ENCODE data around the gene SLC7A14.

SLC7A14 gene

DNA sequence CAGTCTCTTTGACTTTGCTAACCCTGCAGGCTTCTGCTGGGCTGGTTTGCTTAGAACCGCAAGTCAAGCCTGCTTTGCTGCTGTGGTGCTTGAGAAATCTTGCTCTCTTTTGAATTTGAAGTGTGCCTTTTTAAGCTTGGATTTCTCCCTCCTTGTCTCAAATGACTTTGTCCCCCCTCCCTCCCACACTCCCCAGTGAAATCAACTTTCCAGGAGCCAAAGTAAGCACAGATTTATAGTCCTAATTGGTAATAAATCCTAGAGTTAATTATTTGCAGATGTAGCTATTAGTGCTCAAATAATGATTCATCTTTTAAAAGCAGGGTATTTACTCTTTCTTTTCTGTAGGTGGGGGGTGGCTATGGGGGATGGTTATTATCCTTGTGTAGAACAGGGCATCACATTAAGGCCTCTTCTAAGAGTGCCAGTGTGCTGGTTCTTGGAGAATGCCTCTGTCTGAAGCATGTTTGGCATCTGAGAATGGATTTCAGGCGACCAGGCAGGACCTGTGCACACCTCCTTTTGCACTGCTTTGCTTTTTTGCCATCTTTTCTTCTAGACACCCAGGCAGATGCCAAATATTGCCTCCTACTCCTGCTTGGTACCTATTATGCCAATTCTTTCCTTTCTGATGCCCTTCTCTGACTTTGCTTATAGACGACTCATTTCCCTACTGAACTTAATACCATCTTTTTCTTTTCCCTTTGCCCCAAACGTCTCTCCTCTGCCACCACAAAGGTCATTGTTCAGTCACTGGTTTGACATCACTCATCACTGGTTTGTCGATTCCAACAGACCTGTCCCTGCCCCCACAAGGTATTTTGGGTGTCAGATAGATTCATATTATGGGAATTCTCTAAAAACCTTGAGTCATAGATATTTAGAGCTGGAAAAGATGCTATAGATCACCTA lies 116.5 kb downstream of the SLC7A14 start:
- DNase-seq, result peak; percentile 82

DNA sequence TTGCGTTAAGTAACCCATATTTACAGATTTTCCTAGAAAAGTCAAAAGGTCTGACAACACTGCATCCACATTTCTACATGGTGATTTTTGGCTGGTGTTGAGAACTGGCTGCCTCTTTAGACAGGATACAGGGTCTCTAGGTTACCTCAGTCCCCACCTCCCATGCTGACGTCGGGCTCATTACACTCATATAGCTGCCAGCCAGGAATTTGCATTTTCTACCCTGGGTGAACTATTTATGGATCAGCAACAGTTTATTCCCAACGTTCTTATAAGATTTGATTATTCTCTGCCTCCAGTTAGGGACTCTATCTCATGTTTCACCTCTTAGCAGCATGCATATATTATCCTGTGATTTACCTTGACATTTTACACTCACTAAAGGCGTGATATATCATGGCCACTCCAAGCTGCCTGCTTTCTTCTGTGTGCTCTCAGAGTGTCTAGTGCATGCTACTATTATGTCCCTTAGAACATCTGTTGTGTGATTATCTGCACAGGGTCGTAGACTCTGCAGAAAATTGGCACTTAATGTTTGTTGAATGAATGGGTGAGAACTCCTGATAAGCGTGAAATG lies 118.2 kb downstream of the SLC7A14 start:
- no peak for DNase-seq

DNA sequence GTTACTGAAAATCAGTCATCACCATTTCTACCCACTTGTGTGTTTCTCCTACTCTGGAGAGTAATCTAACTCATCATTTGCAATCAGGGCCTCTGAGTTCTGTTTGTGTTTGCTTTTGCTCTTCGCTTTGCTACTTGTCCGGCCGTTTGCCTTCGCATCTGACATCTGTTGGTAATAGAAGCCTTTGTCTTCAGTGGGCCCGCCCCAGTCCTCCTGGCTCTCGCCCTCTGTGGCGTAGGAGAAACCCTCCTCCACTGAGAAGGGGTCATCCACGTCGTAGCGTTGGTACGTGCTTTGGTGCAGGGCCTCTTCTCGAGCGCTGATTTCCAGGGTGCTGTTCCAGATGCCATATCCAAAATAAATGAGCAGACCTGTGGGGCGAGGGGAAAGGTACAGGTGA lies 118.9 kb downstream of the SLC7A14 start:
- DNase-seq, result no peak

DNA sequence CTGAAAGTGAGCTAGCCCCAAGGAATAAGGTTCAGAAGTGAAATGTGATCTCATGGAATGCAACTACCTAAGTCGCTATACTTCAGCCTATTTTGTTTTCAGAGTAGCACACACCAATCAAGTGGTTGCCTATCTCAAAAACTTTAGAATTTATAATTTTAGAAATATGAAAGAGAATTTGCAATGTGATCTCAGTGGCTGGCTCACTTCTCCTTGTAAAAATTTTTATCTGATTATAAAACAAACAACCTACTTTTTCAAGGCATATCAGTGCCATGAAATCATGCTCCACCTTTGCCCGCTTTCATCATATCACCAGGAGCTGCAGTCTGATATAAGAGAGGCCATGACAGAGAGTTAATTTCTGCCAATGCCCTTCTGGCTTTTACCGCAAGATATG lies 119.9 kb downstream of the SLC7A14 start:
- peak; percentile 23 for DNase-seq

DNA sequence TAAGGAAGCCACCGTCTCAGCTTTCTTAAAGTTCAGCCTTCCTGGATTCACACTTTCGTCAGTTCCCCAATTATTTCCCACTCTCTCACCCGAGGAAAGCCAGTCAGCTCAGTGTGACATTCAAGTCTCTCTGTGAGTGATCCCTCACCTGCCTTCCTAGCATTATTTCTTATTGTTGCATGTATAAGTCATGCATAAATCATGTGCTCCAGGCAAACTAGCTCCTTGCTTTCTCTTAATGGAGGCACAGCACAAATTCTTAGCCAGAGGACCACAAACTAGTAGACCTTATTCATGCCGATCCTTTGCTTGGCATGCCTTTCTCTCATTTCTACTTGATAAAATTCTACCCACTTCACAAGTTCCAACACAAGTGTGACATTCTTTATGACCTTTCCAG lies 122.9 kb downstream of the SLC7A14 start:
- no peak for DNase-seq

DNA sequence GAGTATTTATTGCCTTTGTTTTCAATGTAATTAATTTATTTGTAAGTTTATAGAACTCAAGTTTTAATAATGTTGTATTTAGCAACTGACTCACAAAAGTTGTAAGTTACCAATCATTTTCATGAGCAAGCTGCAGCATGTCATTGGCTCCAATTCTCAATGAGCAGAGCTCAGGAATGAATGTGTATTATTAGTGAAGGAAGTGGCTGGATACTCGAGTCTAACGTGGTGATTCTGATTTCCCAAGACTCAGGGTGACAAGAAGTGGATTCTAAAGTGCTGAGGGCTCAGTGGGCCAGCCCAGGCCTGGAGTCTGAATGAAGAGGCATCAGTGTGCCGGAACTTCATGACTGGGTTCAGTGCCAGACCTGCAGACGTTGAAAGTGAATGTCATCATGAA lies 127.6 kb downstream of the SLC7A14 start:
- DNase-seq, result no peak

DNA sequence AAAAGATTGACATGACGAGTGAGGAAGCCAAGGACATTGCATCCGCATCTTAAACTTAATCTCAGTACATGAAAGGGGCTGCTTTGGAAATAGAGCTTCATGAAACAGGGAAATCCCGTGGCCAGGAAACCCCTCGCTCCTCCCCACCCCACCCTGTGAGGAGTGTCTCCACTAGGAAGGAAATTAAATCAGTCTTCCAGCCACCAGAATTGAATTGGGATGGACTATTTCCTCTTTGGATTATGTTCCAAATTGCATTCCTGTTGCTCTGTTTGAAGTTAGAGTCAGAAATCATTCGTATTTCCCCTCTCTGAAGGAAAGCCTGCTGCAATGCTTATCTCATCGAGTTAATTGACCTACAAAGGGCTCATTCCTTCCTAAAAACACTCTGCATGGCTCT lies 131.4 kb downstream of the SLC7A14 start:
- no peak for DNase-seq

DNA sequence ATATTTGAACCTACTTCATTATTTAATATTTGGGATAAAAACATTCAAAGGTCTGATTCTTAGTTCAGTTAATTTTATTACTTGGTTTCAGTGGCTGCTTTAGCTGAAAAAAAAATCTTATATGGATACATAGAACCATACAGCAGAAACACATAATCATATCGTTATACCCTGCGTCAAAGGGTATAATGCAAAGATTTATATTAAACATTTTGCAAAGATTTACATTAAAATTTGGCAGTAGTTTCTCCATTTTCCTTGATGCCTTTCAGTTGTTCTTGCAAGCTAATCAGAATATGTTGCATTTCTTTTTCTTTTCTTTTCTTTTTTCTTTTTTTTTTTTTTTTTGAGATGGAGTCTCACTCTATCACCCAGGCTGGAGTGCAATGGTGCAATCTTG lies 135.8 kb downstream of the SLC7A14 start:
- no peak for DNase-seq

DNA sequence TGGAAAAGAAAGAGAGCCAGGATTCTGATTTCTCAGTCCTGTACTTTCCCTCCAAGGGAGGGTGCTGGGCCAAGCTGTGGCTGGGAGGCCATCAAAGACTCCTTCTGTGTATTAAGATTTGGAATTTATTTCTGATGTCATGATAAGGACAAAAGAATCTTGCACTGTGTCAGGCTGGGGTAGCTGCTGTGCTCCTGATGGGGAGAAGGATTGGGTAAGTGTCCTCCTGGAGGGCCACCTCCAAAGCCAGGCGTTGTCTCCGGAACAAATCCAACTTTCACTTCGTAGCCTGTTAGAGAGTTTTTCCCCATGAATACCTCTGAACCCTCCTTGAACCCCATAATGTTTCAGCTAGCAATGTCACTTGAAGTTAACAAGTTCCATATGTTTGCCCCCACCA lies 137.3 kb downstream of the SLC7A14 start:
- DNase-seq, result peak; percentile 26

DNA sequence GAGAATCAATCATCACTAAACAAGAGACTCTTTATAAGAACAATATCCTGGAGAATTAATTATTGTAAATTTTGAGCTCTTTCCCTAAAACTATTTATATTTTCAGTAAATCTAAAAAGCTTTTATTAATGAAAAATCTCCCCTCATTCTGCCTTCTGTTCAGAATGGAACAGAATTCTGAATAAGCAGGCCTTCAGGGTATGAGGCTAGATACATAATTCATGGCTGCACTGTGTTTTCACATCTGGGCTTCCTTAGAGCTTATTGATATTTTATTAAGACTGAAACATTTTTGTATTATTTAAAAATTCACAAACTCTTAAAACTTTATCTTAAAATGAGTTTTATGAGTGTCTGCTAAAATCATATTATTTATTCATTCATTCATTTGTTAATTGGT lies 142.4 kb downstream of the SLC7A14 start:
- DNase-seq, result no peak

DNA sequence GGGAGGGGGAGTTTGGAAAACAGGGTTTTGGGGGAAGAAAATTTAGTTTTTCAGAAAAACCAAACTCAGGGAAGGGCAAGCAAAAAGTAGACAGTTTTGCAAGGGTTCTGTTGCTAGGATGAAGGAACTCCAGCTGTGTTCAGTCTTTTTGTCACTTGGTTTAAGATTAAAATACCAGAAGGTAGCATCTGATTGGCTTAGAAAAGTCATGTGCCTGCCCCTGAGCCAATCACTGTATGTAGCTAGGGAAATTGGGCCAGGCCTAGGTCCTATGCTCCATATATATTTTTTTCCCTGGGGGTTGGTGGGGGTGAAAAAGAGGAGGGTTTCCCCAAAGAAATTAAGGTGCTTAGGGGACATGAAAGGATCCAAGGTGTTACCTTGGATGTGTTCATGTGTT lies 142.9 kb downstream of the SLC7A14 start:
- no peak for DNase-seq

DNA sequence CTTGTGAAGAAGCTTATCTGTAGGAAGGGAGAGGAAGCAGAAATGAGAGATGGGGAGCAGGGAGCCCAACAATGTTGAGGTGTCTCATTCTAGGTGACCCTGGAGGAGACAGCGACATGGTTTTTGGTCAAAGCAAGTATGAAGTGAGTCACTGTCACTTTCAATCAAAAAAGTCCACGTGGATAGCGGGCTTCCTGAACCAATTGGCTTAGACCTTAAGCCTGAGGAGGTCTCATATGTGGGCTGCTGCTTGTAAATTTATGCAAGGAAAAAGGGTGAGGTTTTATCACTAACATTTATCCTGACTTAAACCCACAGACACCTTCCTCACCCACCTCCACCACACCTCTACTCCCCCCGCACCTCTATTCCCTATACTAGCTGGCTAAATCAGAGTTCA lies 144.5 kb downstream of the SLC7A14 start:
- no peak for DNase-seq

DNA sequence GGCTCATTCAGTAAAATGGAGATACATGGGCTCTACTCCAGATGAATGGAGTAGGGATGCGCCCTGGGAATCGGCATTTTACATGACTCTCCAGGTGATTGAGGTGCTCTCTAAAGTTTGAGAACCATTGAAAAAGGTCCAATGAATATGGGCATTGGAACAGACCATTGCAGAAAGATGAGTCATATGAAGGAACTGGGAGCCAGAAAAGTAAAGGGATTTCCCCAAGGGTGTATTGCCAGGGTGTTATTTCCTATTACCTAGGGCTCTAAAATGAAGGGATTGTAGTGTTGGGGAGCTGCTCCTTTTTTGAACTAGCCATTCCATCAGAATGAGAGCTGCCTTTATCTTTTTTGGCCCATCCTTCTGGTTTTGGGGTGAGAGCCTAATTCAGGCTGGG lies 145.5 kb downstream of the SLC7A14 start:
- DNase-seq, result peak; percentile 64

DNA sequence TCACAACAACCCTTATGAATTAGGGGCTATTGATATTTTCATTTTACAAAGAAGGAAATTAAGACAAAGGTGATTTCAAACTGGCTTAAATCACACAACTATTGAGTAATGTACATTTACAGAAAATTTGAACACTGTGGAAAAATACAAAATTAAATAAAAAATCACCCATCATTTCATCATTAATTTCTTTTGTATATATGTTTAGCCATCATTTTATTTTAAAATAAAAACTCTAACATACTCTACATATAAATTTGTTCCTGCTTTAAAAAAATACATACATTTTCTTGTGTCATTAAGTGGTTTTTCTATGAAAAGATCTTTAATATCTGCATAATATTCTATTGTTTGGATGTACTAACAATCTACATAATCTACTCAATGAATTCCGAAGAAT lies 147.0 kb downstream of the SLC7A14 start:
- DNase-seq, result no peak

DNA sequence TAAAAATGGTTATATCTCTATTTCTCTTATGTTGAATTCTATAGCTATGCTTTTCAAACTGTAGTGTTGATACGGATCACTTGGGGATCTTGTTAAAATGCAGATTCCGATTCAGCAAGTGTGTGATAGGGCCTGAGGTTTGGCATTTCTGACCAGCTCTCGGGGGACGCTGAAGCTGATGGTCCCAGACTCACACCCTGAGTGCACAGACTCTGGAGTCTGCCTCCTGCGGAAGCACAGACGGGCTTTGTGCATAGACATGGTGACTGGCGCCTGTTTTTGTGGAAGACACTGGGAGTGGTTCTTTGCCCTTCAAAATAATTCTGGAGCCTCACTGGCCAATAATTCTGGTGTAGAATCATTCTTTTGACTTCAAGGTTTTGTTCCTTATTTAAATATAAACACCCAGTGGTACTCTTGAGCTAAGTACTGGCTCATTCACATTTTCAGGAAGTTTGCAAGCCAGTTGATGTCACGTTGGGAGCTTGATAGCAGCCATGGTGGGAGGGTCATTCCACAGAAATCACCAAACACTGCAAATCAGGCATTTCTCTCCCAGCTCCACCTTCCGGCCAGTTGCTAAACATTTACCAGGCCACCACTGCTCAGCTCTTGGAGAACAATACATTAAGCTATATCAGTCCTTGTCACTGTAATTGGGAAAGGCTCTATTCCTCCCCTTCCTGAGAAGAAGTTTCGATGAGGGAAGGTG lies 148.0 kb downstream of the SLC7A14 start:
- DNase-seq, result no peak

DNA sequence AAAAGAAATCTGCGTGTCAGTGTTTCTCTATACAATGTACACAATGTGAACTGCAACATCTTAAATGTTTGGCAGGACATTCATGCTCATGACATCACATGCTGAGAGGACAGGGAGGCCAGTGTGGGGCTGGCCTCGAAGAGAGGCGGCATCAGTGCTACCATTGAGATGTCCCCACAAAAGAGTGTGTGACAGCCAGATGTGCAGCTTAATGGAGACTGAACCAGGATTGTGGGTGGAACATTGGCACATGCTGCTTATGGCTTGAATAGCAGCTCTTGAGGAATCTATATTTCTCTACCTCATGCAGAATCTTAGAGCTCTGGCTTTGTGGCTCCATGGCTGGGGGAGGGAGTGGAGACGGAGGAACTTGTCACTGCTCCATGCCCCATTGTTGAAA lies 148.7 kb downstream of the SLC7A14 start:
- DNase-seq, result no peak

DNA sequence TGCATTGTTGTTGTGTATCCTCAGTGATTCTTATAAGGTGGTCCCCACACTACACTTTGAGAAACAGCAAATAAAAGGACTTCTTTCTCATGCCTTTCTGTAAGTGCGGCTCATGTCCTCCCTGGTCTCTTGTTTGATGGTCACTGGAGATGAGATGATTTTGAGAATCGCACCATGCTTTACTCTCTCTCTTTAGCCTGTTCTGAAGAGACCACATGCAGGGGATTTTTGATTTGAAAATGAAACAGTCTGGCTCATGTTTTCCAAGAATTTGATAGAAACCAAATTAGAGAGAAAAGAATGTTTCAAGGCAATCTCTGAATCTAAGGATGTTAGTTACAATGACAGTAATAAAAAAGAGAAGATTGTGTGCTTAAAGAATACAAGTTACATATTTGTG lies 149.2 kb downstream of the SLC7A14 start:
- no peak for DNase-seq

DNA sequence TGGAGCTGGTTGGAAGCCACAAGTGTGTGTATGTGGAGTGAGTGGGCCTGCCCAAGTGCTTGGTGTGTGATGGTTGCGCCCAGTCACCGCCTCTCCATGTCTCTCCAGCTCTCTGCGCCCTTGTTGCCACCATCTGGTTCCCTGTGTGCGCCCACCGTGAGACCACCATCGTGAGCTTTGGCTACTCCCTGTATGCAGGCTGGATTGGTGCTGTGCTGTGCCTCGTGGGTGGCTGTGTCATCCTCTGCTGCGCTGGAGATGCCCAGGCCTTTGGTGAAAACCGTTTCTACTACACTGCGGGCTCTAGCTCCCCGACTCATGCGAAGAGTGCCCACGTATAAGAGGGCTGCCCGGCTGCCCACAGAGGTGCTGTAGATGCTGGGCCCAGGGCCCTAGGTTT lies 153.5 kb downstream of the SLC7A14 start:
- DNase-seq, result no peak

DNA sequence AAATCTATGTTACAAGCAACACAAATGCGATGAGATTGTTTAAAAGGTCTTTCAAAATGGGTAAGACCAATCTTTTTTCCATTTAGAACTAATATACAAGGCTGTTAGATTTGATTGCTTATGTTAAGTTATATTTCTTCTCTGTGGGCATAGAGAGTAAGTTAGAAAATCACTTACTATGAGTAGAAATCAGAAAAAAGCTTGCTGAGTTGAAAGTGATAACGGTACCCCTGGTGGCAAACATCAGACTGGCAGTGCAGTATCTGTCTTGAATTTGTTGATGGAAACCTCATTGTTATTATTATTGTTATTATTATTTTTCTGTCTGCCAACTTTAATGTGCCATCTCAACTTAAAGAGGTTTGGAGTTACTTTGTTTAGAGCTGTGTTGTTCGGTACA lies 154.8 kb downstream of the SLC7A14 start:
- DNase-seq, result no peak

DNA sequence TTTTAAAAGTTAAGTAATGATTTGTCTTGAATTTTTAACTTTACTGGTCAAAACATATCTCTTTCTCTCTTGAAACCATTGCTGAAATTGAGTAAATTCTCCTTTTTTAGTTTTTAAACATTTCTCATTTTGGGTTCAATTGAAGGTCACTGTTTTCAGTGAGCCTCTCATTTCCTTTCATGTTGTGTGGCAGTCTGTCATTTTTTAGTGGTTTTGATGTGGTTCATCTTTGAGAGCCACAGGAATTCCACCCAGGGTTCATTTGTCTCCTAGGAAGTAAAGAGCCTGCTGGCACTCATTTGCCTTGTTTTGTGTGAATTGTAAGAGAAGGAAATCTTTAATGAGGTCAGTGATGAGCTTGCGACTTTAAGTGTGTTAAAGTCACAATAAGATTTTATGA lies 156.8 kb downstream of the SLC7A14 start:
- DNase-seq, result peak; percentile 68

DNA sequence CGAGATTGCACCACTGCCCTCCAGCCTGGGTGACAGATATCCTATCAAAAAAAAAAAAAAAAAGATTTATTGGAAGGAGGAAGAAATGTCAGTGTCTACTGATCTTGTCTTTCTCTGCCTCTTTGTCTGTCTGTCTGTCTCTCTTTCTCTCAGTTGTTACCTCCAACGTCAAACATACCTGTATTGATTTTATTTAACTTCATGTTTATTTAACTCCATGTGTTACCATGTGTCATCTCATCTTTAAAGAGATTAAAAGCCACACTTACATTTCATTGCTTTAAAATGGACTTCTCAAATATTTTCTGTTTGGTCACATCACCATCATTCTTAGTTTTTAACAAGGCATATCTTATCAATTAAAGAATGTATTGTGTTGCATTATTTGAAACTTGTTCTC lies 157.8 kb downstream of the SLC7A14 start:
- DNase-seq, result no peak

DNA sequence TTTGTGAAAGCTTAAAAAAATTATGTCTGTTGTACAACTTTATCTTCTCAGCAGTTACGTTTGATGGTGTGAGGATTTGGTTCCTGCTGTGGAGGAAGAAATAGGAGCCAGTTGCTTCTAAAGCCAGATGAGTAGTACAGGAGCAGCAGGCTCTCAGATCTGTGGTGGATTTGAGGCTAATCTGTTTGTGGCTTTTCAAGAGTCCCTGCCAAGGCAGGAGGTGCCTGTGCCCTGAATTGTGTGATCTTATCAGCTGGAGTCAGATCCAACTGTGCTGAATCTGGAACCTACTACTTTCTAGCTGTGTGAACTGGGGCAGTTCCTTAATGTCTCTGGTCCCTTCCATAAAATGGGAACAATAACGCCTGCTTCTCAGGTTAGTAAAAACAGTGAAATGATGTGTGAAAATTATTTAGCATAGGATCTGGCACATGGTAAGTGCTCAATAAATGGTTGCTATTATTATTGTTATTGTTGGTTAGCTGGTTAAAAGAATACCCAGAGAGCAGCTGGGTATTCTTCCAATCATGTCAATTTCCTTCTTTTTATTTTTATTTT lies 159.6 kb downstream of the SLC7A14 start:
- DNase-seq, result no peak

DNA sequence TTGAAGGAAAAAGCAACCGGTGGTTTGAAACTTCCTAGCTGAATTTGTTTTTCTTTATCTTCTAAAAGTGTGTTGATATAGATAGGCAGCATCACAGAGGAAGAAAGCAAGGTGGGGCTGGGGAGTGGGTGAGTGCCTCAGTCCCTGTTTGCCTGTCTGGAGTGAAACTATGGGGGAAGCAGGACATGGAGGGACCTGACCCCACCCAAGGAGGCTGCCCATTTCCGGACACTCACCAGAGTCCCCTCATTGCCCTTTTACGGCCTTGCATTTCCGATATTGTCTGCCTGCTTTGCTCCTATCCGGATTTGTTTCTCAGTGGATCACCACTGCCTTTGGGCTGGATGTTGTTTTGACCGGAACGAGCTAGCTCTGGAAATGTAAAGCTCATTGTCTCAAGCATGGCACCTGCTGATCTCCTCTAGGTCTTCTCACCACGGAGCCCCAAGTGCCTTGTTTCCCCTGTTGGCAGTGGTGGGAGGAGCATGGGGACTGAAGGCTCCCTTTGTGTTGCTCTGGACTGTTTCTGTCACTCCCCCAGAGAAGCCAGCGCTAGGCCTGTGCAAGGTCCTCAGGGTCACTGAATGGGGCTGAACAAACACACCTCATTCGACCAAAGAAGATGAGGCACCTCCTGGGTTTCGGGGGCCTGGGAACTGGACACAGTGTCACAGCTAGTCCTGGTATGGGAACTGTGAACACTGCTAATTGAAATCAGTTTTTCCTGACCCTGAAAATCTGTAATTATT lies 160.2 kb downstream of the SLC7A14 start:
- no peak for DNase-seq

Measured in EL (cell line).